ENCODE data around the gene PTPRG. TPM values are rescaled to one million over a fixed set of nuclear protein-coding genes. Genes with fewer than 3 reads are reported as not detected.
"Not testable (repeated sequence)": the region's sequence is repeated elsewhere in the genome, so short reads cannot be mapped to it uniquely, and the experiment has no call there.

Gene PTPRG
- polyA plus RNA-seq, 3 donors, result 5.6 to 45.7 (median 13.3) TPM

DNA sequence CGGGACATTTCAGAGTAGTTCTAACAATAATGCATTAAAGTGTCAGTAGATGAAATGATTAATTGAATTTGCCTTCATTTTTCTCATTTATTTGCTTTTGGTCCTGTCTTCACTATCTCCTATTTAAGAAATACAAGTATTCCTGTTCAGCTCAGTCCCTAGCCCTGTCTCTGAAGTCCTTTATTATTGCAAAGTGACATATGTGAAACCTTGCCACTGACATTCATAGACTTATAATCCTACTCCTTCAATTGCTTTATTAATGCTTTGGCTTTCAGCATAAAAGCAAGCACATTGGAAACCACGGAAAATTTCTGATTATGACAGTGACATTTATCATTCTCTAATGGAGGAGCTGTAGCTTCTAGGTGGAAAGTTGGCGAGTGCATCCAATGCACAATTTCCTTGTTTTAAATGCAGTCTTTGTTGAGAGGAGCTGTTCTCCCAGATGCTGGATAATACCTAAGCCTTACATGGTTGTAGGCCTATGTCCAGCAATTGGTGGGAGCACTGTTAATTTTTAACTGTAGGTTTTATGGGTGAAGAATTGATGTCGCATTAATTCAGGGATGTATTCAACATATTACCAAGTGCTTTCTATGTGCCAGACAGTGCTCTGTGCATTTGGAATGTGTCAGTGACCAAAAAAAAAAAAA is 474.2 kb downstream of the PTPRG start:
- 78 to 91% (median 91%) methylated on average over 4 of the region's 4 CpGs for WGBS, 3 donors
- H3K27ac ChIP-seq (ENCODE audit: low read depth, low read length), result no peak overlapping the region

DNA sequence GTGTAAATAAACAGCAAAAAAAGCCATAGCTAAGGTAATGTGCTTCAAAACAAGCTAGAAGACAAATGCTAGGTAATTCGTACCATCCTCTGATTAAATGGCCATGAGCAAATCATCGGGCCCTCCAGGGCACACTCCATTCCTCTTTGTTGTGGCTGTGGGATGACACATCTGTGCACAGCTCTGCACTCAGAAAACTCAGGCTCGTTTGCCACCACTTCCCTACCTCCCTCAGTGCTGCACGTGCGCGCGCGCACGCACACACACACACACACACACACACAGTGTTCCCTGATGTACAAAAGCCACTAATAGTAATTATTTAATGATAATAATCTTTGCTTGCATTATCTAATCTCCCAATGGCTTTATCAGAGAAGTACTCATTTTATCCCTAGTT is 475.4 kb downstream of the PTPRG start:
- H3K27ac ChIP-seq (ENCODE audit: low read depth, low read length), result no peak overlapping the region
- 76 to 85% (median 82%) methylated on average over 9 of the region's 9 CpGs for WGBS, 3 donors

DNA sequence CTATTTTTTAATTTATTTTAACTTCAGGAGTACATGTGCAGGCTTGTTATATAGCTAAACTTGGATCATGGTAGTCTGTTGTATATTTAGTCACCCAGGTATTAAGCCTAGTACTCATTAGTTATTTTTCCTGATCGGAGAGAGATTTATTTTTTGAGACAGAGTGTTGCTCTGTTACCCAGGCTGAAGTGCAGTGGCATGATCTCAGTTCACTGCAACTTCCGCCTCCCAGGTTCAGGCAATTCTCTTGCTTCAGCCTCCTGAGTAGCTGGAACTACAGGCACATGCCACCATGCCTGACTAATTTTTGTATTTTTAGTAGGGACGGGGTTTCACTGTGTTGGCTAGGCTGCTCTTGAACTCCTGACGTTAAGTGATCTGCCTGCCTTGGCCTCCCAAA is 477.4 kb downstream of the PTPRG start:
- 90 to 98% (median 93%) methylated on average over 4 of the region's 4 CpGs for WGBS, 3 donors

DNA sequence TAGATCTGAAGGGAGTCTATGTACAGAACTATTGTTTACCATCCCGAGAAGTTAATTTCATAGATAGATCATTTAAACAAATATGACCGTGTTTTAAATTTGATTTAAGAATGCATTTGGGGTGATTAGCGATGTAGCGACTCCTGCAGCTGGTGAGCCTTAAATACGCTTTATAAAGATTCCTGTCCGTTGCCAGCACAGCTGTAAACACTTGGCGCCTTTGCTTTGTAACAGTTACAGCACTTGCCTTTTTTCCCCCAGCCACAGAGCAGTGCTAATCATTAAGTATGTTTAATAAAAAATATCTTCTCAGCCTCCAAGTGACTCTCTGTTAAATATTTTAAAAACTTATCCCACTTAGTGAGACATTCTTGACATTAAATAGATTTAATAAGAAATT is 478.2 kb downstream of the PTPRG start:
- no peak overlapping the region for H3K27ac ChIP-seq (ENCODE audit: low read depth, low read length)
- WGBS, 3 donors, result 75 to 93% (median 91%) methylated on average over 7 of the region's 7 CpGs

More for the DNA sequence above, 477.4 kb downstream of the PTPRG start:
- not testable (repeated sequence) for H3K27ac ChIP-seq (ENCODE audit: low read depth, low read length)

DNA sequence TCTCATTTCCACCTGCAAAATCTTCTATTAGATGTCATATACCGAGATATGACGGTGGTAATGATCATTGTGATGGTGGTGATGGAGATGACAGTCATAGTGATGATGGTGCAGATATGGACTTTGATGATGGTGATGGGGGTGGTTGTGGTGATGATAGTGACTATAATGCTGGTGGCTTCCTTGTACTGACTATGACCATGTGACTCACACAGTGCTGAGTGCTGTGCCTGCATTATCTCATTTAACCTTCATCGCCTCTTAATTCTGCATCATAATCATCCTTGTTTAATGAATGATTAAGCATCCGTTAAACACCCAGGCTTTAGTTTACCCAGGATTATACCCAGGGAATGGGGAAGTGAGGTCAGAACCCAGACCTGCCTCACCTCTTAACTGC is 480.3 kb downstream of the PTPRG start:
- H3K27ac ChIP-seq (ENCODE audit: low read depth, low read length), result no peak overlapping the region
- WGBS, 3 donors, result 83 to 96% (median 89%) methylated on average over 4 of the region's 4 CpGs

DNA sequence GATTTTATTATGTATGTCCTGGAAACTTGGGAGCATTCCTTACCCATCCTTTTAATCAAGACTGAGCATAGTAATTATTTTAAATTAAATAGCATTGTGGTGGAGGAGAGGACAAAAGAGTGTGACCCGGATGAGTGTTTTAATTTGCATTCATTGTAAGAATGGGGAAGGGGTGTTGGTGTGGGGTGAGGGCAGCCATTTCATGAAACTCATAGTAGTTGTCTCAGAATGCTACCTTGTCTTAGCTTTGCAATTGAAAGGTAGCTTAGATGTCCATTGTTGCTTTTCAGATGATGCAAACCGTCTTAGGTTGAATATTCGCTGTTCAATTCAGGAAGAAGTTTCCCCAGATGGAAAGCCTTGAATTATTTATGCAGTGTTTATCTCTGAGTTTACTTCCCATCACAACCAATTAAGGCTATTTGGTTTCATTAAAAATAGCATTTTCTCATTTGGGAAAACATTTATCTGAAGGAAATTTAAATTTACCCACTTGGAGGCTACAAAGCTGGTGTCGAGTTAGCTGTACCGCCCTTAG is 483.6 kb downstream of the PTPRG start:
- WGBS, 3 donors, result 72 to 98% (median 76%) methylated on average over 5 of the region's 5 CpGs
- no peak overlapping the region for H3K27ac ChIP-seq (ENCODE audit: low read depth, low read length)

DNA sequence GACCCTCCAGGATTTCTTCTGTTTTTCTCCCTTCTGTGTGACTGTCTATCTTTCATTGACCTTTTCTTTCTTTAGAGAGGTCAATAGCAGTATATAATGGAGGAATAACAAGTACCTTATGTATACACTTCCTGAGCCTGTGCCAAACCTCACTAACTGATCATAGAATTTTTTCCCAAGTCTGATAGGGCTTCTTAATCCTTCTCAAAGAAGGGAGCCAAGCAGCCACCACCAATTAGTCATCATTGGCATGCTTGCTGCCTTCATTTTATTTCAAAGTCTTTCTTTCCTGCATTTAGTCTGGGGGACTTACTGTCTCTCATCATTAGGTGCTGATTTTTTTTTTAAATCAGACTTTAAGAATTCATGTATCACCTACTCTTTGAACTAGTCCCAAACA is 485.0 kb downstream of the PTPRG start:
- H3K27ac ChIP-seq (ENCODE audit: low read depth, low read length), result no peak overlapping the region

DNA sequence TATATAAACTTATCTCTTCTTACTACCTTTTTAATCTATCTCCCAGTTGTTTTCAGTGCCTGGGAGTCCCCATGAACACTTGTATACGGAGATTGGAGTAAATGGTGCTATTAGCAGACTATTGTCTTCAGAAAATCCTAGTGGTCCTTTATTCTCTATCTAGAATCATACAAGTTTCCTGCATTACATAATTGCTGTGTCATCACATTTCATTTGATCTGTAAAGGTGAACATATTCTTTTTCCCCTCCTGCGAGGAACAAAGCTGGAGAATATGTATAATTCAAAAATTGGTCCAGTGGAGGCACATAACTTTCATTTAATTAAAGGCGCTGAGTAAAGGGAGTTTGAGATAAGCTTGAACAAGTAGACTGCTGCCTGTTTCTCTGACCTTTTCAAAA is 487.2 kb downstream of the PTPRG start:
- WGBS, 3 donors, result 93 to 97% (median 94%) methylated on average over 3 of the region's 3 CpGs

DNA sequence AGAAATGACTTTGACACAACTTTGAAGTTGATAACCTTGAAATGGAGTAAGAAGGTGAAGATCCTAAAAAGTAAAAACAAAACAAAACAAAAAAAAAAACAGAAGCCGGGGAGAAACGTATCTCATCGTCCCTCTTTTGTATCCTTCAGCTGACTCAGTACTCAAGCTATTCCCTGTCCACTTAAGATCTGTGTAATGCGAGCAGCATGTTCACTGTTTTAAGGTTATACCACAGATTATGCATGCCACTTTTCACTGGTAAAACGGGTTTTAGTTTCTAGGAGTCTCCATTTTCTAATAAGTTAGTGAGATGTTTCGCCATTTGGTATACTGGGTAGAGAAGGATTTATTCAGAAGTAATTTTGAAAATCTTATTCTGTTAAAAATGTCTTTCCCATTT is 487.7 kb downstream of the PTPRG start:
- 83 to 94% (median 86%) methylated on average over 6 of the region's 6 CpGs for WGBS, 3 donors
- H3K27ac ChIP-seq (ENCODE audit: low read depth, low read length), result no peak overlapping the region

More for the DNA sequence above, 487.2 kb downstream of the PTPRG start:
- H3K27ac ChIP-seq (ENCODE audit: low read depth, low read length), result no peak overlapping the region

DNA sequence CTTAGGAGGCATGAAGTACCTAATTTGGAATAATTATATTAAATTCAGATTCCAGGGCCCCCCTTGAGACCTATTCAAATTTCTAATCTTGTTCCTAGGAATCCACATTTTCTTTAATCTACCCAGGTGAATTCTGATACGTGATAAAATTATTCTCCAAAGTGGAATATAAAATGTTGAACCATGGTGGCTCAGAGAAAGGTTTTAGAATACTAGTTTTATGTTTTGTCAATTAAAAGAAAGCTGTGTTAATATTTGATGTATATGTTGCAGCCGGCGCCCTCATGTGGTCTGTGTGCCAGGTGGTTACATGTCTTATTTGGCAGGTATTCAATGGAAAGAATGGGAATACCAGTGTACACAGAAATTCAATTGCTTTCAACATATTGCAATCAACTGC is 490.1 kb downstream of the PTPRG start:
- H3K27ac ChIP-seq (ENCODE audit: low read depth, low read length), result no peak overlapping the region
- 39 to 78% (median 72%) methylated on average over 3 of the region's 3 CpGs for WGBS, 3 donors

DNA sequence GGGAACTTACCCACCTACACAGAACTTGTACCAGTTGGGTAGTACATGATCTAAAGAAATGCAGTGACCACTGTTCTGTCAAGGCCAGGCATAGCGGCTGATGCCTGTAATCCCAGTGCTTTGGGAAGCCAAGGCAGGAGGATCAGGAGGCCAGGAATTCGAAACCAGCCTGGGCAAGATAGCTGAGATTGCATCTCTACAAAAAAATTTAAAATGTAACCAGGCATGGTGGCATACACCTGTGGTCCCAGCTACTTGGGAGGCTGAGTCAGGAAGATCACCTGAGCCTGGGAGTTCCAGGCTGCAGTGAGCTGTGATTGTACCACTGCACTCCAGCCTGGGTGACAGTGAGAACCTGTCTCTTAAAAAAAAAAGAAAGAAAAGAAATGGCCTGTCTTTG is 491.0 kb downstream of the PTPRG start:
- 91 to 96% (median 93%) methylated on average over 2 of the region's 2 CpGs for WGBS, 3 donors
- no peak overlapping the region for H3K27ac ChIP-seq (ENCODE audit: low read depth, low read length)

DNA sequence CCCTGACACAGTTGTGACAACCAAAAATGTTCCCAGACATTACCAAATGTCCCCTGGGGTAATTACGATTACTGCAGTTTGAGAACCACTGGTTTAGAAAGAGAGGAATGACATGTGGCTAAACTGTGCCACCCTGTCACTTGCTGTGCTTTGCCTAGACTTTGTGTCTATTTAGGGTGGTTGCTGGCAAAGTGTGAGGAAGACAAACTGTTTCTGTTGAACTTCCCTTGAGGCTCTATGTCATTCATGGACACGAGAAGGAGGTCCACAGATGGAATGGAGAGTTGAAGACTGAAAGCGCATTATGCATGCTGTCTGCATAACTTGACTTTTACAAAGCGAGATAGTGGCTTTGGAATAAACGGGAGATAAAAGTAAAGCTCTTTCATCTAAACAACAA is 495.3 kb downstream of the PTPRG start:
- H3K27ac ChIP-seq (ENCODE audit: low read depth, low read length), result no peak overlapping the region
- 83 to 91% (median 86%) methylated on average over 5 of the region's 5 CpGs for WGBS, 3 donors

DNA sequence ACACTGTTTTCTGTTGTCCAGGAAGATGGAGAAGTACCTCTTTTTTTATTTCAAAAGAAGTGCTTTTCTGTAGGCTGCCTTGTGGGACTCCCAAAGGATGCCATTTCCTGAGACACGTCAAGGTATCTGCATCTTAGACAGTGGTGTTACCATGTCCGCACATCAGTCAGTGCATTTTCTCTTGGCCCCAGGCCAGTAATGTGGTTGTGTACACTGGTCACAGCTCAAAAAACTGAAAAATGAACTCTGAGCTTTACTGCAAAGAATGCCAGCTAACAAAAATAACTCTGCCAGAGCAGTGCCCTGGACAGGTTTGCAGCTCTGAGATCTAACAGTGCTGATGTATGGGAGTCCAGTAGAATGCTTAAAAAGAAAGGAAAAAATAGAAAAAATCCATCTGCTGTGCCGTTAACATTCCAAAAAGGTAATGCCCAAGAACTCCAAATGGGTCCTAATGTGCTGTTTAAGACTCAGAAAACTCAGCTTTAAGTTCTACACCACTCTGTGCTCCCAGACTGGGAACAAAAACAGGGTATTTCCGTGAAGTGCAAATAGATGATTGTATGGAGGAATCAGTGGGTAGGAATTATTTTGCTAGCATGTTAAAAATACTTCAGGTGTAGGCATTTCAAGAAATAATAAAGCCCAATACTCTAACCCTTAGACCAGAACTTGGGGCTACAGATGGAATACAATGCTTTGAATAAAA is 496.1 kb downstream of the PTPRG start:
- no peak overlapping the region for H3K27ac ChIP-seq (ENCODE audit: low read depth, low read length)
- WGBS, 3 donors, result 69 to 80% (median 79%) methylated on average over 4 of the region's 4 CpGs

DNA sequence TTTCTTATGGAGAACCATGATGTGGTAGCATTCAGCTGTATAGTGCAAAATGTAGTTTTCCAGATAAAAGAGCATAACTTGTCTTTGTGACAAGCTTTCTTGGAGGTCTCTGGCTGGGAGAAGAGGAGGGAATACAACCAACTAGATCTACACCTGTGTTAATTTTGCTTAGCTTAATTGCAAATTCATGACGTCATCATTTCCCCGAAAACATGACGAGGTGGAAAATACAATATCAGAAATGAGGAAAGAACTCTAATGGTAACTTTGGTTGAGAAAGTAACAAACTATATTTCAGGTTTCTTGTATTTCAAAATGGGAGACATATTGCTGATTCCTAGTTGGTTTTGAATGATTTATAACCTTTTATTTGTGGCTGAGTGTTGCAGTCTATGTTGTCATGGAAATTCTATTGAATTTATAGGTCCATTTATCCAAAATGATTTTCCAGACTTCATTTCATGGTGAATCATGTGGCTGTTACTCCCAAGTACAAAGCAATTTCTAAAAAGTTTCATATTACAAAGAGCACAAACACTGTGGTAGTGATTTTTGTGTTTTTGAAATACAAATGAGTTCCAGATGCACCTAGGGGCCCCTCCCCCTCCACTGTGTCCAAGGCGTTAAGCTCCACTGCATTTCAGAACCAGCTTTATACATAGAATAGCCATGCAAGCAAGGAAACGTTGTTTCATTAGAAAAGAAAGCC is 504.8 kb downstream of the PTPRG start:
- H3K27ac ChIP-seq (ENCODE audit: low read depth, low read length), result no peak overlapping the region
- 83 to 85% (median 85%) methylated on average over 5 of the region's 5 CpGs for WGBS, 3 donors

DNA sequence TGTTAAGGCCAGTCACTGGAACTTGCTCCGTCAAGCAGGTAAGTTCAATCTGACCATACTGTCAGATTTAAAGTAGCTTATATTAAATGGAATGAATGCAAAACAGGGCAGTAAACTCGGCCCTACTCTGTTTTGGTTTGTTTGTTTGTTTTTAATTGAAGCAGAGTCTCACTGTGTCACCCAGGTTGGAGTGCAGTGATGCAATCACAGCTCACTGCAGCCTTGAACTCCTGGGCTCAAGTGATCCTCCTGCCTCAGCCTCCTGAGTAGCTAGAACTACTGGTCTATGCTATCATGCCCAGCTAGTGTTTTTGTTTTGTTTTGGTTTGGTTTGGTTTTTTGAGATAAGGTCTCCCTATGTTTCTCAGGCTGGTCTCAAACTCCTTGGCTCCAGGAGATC is 507.0 kb downstream of the PTPRG start:
- 80 to 84% (median 81%) methylated on average over 2 of the region's 2 CpGs for WGBS, 3 donors
- H3K27ac ChIP-seq (ENCODE audit: low read depth, low read length), result no peak overlapping the region

DNA sequence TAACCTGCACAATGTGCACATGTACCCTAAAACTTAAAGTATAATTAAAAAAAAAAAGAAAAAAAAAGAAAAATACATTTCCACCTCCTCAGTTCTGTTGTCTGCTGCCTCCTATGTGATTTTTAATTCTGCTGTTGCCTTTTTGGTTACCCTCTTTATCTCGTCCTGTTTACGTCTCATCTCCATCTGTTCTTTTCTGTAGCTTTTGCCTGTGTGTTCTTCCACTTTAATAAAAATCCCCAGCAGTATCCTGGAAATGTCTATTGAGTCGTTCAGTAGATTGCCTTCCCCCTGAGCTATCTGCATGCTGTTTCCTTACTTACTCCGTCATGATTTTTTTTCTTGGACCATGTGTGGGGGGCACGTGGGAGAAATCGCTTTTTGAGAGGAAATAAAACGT is 509.5 kb downstream of the PTPRG start:
- no peak overlapping the region for H3K27ac ChIP-seq (ENCODE audit: low read depth, low read length)
- WGBS, 3 donors, result 56 to 67% (median 61%) methylated on average over 7 of the region's 7 CpGs

DNA sequence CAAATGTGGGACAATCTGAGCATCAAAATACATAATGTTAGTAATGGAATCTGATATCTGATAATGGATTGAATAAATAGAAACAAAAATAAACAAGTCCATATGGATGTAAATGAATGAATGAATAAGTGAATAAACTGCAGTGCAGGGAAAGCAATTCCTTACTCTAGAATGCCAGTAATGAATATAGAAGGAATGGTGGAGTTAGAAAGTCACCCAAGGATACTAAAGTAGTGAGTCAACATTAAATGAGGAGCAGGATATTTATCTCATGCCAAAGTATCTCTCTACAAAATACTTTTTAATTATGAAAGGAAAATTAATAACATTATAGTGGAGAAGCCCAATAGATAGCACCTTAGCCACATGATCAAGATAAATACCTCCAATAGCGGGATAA is 511.7 kb downstream of the PTPRG start:
- no peak overlapping the region for H3K27ac ChIP-seq (ENCODE audit: low read depth, low read length)
- WGBS, 3 donors, result 98 to 100% (median 100%) methylated on average over 1 of the region's 1 CpG

DNA sequence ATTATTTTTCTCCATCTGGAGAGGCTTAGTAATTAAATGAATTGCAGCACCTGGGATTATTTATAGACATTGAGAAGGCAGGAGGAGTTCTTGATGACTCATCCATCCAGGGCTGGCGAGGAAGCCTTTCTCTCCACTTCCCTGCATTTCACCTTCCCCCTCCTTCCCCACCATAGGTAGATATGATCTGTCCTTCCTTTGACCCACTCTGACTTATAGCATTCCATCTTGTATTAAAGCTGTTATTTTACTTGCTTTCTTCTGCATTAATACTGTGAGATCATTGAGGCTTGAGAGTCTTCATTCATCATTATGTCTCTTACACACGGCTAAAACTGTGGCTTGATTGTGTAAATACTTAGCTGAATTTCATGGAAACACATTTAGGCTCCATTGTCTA is 523.2 kb downstream of the PTPRG start:
- 69 to 77% (median 77%) methylated on average over 2 of the region's 2 CpGs for WGBS, 3 donors
- no peak overlapping the region for H3K27ac ChIP-seq (ENCODE audit: low read depth, low read length)

DNA sequence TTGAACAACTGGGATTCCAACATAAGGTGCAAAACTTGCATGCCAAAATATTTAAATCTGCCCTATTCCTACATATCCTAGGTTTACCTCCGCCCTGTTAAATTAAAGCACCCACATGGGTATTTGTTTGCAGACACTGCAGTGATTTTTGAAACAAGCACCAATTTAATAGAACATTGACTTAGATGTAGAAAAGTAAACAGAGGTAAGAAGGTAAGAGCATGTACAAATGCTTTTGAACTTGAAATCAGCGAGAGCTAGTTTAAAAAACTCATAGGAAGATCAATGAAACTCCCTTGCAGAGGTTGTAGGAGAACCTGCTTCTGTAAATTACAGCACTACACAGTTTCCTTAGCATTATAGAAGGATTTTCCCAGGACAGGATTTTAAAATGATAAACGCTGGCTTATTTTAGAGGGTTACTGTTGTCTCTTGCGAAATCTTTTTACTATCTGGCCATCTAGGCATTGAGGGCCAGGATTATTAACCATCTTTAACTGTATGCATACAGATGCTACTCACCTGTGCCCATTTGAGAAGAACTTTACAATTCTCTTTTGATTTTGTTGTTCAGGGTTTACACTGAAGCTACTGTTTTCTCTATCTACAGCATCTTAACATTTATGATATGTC is 527.2 kb downstream of the PTPRG start:
- 74 to 87% (median 75%) methylated on average over 4 of the region's 4 CpGs for WGBS, 3 donors
- no peak overlapping the region for H3K27ac ChIP-seq (ENCODE audit: low read depth, low read length)
